Measurements from ENCODE around the gene DNAH17. TPM values are rescaled to one million over a fixed set of nuclear protein-coding genes. Genes with fewer than 3 reads are reported as not detected.

The DNAH17 gene
- total RNA-seq, 4 donors from 2014 or later: 0.89 to 15.4 (median 3.8) TPM

DNA sequence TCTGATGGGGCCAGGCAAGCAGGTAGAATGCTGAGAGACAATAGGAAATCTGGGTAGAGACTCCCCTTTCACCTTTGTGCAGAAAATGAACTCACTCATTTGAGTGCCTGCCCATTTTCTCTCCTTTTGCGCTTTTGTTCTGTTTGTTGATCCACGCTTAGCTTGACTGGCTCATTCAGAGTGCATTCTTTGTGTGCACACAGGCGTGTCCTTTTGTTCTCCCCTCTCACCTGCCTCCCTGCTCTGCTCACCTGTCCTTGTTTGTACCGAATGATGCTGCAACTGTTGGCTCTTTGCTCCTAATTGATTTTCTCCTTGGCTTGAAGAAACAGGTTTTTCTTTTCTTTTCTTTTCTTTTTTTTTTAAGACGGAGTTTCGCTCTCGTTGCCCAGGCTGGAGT, 183.0 kb downstream of the DNAH17 start:
- no peak overlapping the region for H3K4me3 ChIP-seq (ENCODE audit: low read depth, poor library complexity, severe bottlenecking)
- DNase-seq (ENCODE audit: low spot score in 2 of 2): no peak
- TF ChIP-seq, protein P1, sequence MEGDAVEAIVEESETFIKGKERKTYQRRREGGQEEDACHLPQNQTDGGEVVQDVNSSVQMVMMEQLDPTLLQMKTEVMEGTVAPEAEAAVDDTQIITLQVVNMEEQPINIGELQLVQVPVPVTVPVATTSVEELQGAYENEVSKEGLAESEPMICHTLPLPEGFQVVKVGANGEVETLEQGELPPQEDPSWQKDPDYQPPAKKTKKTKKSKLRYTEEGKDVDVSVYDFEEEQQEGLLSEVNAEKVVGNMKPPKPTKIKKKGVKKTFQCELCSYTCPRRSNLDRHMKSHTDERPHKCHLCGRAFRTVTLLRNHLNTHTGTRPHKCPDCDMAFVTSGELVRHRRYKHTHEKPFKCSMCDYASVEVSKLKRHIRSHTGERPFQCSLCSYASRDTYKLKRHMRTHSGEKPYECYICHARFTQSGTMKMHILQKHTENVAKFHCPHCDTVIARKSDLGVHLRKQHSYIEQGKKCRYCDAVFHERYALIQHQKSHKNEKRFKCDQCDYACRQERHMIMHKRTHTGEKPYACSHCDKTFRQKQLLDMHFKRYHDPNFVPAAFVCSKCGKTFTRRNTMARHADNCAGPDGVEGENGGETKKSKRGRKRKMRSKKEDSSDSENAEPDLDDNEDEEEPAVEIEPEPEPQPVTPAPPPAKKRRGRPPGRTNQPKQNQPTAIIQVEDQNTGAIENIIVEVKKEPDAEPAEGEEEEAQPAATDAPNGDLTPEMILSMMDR (IDR thresholded peaks at IDR 0.05): no peak
- no peak for TF ChIP-seq POLR2A (IDR thresholded peaks at IDR 0.05)
- 91 to 95% methylated on average over 7 of the region's 7 CpGs for WGBS, 2 donors
- intact Hi-C loops (cut with DNase I; ENCODE audit: low total_unique reads): no loop called here

GRCh38 chr17:78393575-78393974, 183.6 kb downstream of the DNAH17 start:
- no peak for DNase-seq (ENCODE audit: low spot score in 2 of 2)
- intact Hi-C loops (cut with DNase I; ENCODE audit: low total_unique reads): no loop called here
- TF ChIP-seq, protein P1 (IDR thresholded peaks at IDR 0.05): no peak
- no peak for TF ChIP-seq POLR2A (IDR thresholded peaks at IDR 0.05)
- 94 to 95% methylated on average over 4 of the region's 4 CpGs for WGBS, 2 donors
- H3K4me3 ChIP-seq (ENCODE audit: low read depth, poor library complexity, severe bottlenecking): no peak overlapping the region

GRCh38 chr17:78392295-78392694, 184.9 kb downstream of the DNAH17 start:
- TF ChIP-seq, protein P1 (IDR thresholded peaks at IDR 0.05): no peak
- TF ChIP-seq POLR2A (IDR thresholded peaks at IDR 0.05): no peak
- 94 to 97% methylated on average over 6 of the region's 6 CpGs for WGBS, 2 donors
- no peak overlapping the region for H3K4me3 ChIP-seq (ENCODE audit: low read depth, poor library complexity, severe bottlenecking)
- intact Hi-C loops (cut with DNase I; ENCODE audit: low total_unique reads): no loop called here
- DNase-seq (ENCODE audit: low spot score in 2 of 2): no peak

DNA sequence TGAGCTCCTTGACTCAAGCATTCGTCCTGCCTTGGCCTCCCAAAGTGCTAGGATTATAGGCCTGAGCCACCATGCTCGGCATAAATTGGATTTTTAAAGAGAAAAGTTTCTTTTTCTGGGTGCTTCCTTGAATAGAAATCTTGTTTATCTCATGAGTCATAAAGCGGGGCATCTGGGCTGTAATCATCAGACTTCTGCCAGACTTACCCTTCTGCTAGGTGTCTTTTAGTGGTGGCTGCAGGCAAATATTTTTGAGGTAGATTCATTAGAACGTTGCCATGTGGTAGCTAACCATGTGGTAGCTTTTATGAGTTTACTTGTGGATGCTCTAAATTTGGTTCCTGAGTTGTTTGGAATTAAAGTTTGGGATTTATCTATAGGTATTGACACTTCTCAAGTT, 185.4 kb downstream of the DNAH17 start:
- no peak overlapping the region for H3K4me3 ChIP-seq (ENCODE audit: low read depth, poor library complexity, severe bottlenecking)
- TF ChIP-seq POLR2A (IDR thresholded peaks at IDR 0.05): no peak
- TF ChIP-seq, protein P1 (IDR thresholded peaks at IDR 0.05): no peak
- intact Hi-C loops (cut with DNase I; ENCODE audit: low total_unique reads): no loop called here
- WGBS, 2 donors: 48 to 64% methylated on average over 4 of the region's 4 CpGs
- DNase-seq (ENCODE audit: low spot score in 2 of 2): no peak

GRCh38 chr17:78391051-78391431, 186.2 kb downstream of the DNAH17 start:
- TF ChIP-seq, protein P1 (IDR thresholded peaks at IDR 0.05): no peak
- TF ChIP-seq POLR2A (IDR thresholded peaks at IDR 0.05): no peak
- DNase-seq (ENCODE audit: low spot score in 2 of 2): no peak
- intact Hi-C loops (cut with DNase I; ENCODE audit: low total_unique reads): no loop called here
- H3K4me3 ChIP-seq (ENCODE audit: low read depth, poor library complexity, severe bottlenecking): no peak overlapping the region
- 95% methylated on average over 11 of the region's 11 CpGs for WGBS, 2 donors

Measured in lower leg skin (tissue), 4 donors.